ENCODE measurements around the gene RAPGEF2.
"Not testable (repeated sequence)": the region's sequence is repeated elsewhere in the genome, so short reads cannot be mapped to it uniquely, and the experiment has no call there.

Gene RAPGEF2

GRCh38 chr4:159111416-159111815 lies 8.5 kb downstream of the RAPGEF2 start:
- TF ChIP-seq L3MBTL2 (conservative IDR thresholded peaks at IDR 0.05) (no peak), SUZ12 (IDR thresholded peaks at IDR 0.05) (no peak), PKNOX1 (IDR thresholded peaks at IDR 0.05) (no peak), TARDBP (IDR thresholded peaks at IDR 0.05) (no peak), ARNT (IDR thresholded peaks at IDR 0.05) (no peak), FOXK2 (IDR thresholded peaks at IDR 0.05) (no peak), NFRKB (IDR thresholded peaks at IDR 0.05) (no peak), FOXM1 (IDR thresholded peaks at IDR 0.05; ENCODE audit: borderline replicate concordance) (no peak), FOXA1 (IDR thresholded peaks at IDR 0.05) (no peak), CTBP1 (IDR thresholded peaks at IDR 0.05; ENCODE audit: borderline replicate concordance) (no peak)
- POLR2A ChIA-PET, result no interaction called here
- CTCF ChIA-PET, result no interaction called here
- DNase-seq (ENCODE audit: extremely low spot score), result no peak

DNA sequence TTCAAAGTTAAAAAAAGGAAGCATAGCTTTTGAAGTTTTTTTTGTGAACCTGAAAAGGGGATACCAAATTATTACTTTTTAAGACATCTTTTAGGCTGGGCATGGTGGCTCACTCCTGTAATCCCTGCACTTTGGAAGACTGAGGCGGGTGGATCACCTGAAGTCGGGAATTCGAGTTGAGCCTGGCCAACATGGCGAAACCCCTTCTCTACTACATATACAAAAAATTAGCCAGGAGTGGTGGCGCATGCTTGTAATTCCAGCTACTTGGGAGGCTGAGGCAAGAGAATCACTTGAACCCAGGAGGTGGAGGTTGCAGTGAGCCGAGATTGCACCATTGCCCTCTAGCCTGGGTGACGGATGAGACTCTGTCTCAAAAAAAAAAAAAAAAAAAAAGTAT lies 10.5 kb downstream of the RAPGEF2 start:
- DNase-seq (ENCODE audit: extremely low spot score); POLR2A ChIA-PET: not testable (repeated sequence)
- CTCF ChIA-PET, result interaction anchor here (0.6 kb wide), 1 partner anchor 40 kb away, joined by 5 read pairs; no protein-coding TSS in a partner anchor

DNA sequence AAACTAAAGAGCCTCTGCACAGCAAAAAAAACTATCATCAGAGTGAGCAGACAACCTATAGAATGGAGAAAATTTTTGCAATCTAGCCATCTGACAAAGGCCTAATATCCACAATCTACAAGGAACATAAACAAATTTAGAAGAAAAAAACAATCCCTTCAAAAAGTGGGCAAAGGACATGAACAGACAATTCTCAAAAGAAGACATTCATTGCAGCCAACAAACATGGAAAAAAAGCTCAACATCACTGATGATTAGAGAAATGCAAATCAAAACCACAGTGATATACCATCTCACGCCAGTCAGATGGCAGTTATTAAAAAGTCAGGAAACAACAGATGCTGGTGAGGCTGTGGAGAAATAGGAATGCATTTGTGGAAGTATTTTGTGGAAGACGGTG lies 13.2 kb downstream of the RAPGEF2 start:
- CTCF ChIA-PET; POLR2A ChIA-PET; DNase-seq (ENCODE audit: extremely low spot score): not testable (repeated sequence)

DNA sequence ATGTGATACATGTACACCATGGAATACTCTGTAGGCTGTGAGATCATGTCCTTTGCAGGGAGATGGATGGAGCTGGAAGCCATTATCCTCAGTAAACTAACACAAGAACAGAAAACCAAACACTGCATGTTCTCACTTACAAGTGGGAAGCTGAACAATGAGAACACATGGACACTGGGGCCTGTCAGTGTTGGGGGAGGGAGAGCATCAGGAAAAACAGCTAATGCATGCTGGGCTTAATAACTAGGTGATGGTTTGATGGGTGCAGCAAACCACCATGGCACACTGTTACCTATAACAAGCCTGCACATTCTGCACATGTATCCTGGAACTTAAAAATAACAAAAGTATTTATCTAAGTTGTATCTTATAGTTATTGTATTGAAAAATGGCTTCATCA lies 13.8 kb downstream of the RAPGEF2 start:
- POLR2A ChIA-PET; CTCF ChIA-PET; DNase-seq (ENCODE audit: extremely low spot score): not testable (repeated sequence)

GRCh38 chr4:159117564-159117963 lies 14.7 kb downstream of the RAPGEF2 start:
- POLR2A ChIA-PET, result no interaction called here
- TF ChIP-seq TARDBP (IDR thresholded peaks at IDR 0.05) (no peak), NFRKB (IDR thresholded peaks at IDR 0.05) (no peak)
- CTCF ChIA-PET, result no interaction called here
- no peak for DNase-seq (ENCODE audit: extremely low spot score)

DNA sequence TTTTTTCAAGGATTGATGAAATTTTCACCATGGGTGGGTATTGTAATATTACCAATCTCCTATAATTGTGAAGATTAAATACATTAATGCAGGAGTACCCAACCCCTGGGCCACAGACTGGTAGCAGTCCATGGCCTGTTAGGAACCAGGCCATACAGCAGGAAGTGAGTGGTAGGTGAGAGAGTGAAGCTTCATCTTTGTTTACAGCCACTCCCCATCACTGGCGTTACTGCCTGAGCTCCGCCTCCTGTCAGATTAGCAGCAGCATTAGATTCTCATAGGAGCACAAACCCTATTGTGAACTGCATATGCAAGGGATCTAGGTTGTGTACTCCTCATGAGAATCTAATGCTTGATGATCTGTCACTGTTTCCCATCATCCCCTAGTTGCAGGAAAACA lies 15.1 kb downstream of the RAPGEF2 start:
- CTCF ChIA-PET, result no interaction called here
- no peak for TF ChIP-seq NFRKB (IDR thresholded peaks at IDR 0.05)
- TF ChIP-seq LEF1 (IDR thresholded peaks at IDR 0.05; ENCODE audit: borderline replicate concordance), result no peak
- TF ChIP-seq FOXM1 (IDR thresholded peaks at IDR 0.05; ENCODE audit: borderline replicate concordance), result no peak
- no peak for TF ChIP-seq BHLHE40 (IDR thresholded peaks at IDR 0.05; ENCODE audit: borderline replicate concordance)
- TF ChIP-seq ARNT (IDR thresholded peaks at IDR 0.05), result no peak
- no peak for TF ChIP-seq SP1 (IDR thresholded peaks at IDR 0.05)
- TF ChIP-seq SUZ12 (IDR thresholded peaks at IDR 0.05), result no peak
- TF ChIP-seq CTBP1 (IDR thresholded peaks at IDR 0.05; ENCODE audit: borderline replicate concordance), result no peak
- no peak for TF ChIP-seq ZNF384 (IDR thresholded peaks at IDR 0.05)
- no peak for TF ChIP-seq L3MBTL2 (conservative IDR thresholded peaks at IDR 0.05)
- no peak for TF ChIP-seq PKNOX1 (IDR thresholded peaks at IDR 0.05)
- TF ChIP-seq HDGF (IDR thresholded peaks at IDR 0.05; ENCODE audit: borderline replicate concordance), result no peak
- TF ChIP-seq TARDBP (IDR thresholded peaks at IDR 0.05), result no peak
- no peak for TF ChIP-seq FOXA1 (IDR thresholded peaks at IDR 0.05)
- TF ChIP-seq FOXK2 (IDR thresholded peaks at IDR 0.05), result no peak
- no peak for TF ChIP-seq ELF4 (IDR thresholded peaks at IDR 0.05)
- no peak for DNase-seq (ENCODE audit: extremely low spot score)
- POLR2A ChIA-PET, result no interaction called here

DNA sequence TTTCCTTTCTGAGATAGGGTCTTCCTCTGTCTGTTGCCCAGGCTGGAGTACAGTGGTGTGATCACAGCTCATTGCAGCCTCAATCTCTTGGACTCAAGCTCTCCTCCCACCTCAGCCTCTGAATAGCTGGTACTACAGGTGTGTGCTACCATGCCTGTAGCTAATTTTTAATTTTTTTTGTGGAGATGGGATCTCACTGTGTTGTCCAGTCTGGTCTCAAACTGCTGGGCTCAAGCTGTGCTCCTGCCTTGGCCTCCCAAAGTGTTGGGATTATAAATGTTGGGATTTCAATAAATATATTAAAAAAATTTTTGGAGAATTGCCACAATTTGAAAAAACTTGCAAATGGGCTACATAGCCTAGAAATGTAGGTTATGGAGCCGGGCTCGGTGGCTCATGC lies 18.5 kb downstream of the RAPGEF2 start:
- POLR2A ChIA-PET, result no interaction called here

GRCh38 chr4:159126716-159127115 lies 23.8 kb downstream of the RAPGEF2 start:
- TF ChIP-seq TARDBP (IDR thresholded peaks at IDR 0.05), result no peak
- TF ChIP-seq FOXK2 (IDR thresholded peaks at IDR 0.05), result no peak
- TF ChIP-seq NFRKB (IDR thresholded peaks at IDR 0.05), result no peak
- no peak for TF ChIP-seq BHLHE40 (IDR thresholded peaks at IDR 0.05; ENCODE audit: borderline replicate concordance)
- no peak for TF ChIP-seq SP1 (IDR thresholded peaks at IDR 0.05)
- TF ChIP-seq CTBP1 (IDR thresholded peaks at IDR 0.05; ENCODE audit: borderline replicate concordance), result no peak
- TF ChIP-seq FOXA1 (IDR thresholded peaks at IDR 0.05), result no peak
- no peak for TF ChIP-seq ELF4 (IDR thresholded peaks at IDR 0.05)
- TF ChIP-seq L3MBTL2 (conservative IDR thresholded peaks at IDR 0.05), result no peak
- TF ChIP-seq PKNOX1 (IDR thresholded peaks at IDR 0.05), result no peak
- ChIA-PET CTCF (no interaction called here), POLR2A (no interaction called here)
- DNase-seq (ENCODE audit: extremely low spot score), result no peak

More for the DNA sequence above, 18.5 kb downstream of the RAPGEF2 start:
- CTCF ChIA-PET, result no interaction called here
- TF ChIP-seq FOXA1 (IDR thresholded peaks at IDR 0.05), result no peak
- no peak for DNase-seq (ENCODE audit: extremely low spot score)
